ENCODE data around the gene PPP2R2C. TPM values are rescaled to one million over a fixed set of nuclear protein-coding genes. Genes with fewer than 3 reads are reported as not detected.

The PPP2R2C gene
- total and polyA plus RNA-seq, 2 of the 4 experiments (the other 2 are of a cell fraction), result 0.03 TPM; not detected in 1

DNA sequence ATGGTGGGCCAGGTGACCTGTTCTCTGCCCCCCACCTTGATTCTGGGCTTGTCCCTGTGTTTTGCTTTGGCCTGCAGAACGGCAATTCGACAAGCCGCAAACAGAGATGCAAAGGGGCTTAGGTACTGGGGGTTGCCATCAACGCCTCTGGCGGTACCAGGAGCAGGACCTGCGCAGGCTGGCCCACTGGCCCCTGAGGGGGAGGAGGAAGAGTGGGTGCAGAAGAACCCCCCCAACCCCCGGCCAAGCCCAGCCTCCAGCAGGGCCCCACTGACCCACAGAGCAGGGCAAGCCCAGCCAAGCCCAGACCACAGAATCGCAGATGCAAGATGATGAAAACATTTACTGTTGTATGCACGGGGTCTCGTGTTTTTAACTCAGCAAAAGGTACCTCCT lies 89.4 kb downstream of the PPP2R2C start:
- Histone ChIP-seq H4K8ac (ENCODE audit: low read depth in 2 of 2, low read length in 2 of 2) (no peak overlapping the region), H2AK9ac (replicated peaks; ENCODE audit: low read depth, low read length, poor library complexity) (no peak overlapping the region), H3K27ac (ENCODE audit: insufficient read depth, low read length) (no peak overlapping the region), H2BK120ac (ENCODE audit: low read depth, low read length) (no peak overlapping the region), H2BK15ac (ENCODE audit: low read depth, low read length) (no peak overlapping the region), H3K4me1 (ENCODE audit: control insufficient read depth, insufficient read depth, low read length) (no peaks in the 10 kb centered on the region), H3K4me3 (ENCODE audit: insufficient read depth, low read depth, low read length) (no peak overlapping the region), H3K36me3 (ENCODE audit: control insufficient read depth, insufficient read depth, low read length) (no peaks in the 10 kb centered on the region), H3K23ac (ENCODE audit: low read depth, low read length) (no peak overlapping the region), H3K9me3 (ENCODE audit: control insufficient read depth, insufficient read depth, low read length) (no peaks in the 10 kb centered on the region), H3K4me2 (ENCODE audit: low read depth, low read length) (no peak overlapping the region), H2AFZ (replicated peaks; ENCODE audit: low read length, poor library complexity) (peak overlapping the region; percentile 21), H4K91ac (ENCODE audit: insufficient read depth, low read depth, low read length) (no peak overlapping the region), H3K9ac (ENCODE audit: low read depth, low read length) (no peak overlapping the region), H3K9me1 (ENCODE audit: insufficient read depth, low read length) (no peaks in the 10 kb centered on the region), H3K18ac (ENCODE audit: low read depth, low read length) (no peak overlapping the region), H3K56ac (ENCODE audit: extremely low read depth, insufficient read depth, low read length) (no peak overlapping the region), H3K79me1 (ENCODE audit: low read depth in 1 of 2, low read length in 2 of 2) (no peaks in the 10 kb centered on the region), H2BK5ac (ENCODE audit: low read depth, low read length, poor library complexity, severe bottlenecking) (no peak overlapping the region), H2BK20ac (ENCODE audit: low read depth, low read length) (no peak overlapping the region), H3K27me3 (ENCODE audit: control insufficient read depth, insufficient read depth, low read length) (peaks cover 24% of the 10 kb centered on the region), H4K20me1 (ENCODE audit: insufficient read depth, low read length) (no peaks in the 10 kb centered on the region), H2AK5ac (ENCODE audit: low read depth, low read length) (no peak overlapping the region), H4K5ac (ENCODE audit: low read depth, low read length) (no peak overlapping the region), H3K4ac (ENCODE audit: low read depth, low read length) (no peak overlapping the region), H3K14ac (replicated peaks; ENCODE audit: low read depth, low read length) (no peak overlapping the region)
- no TSS peak for BruUV-seq (replicated peaks)
- in situ Hi-C loops (cut with MboI; ENCODE audit: low sequenced_read_pairs) (no loop called here), dilution Hi-C loops (cut with HindIII; ENCODE audit: low sequenced_read_pairs, unreplicated experiment) (no loop called here), intact Hi-C loops (cut with micrococcal nuclease) (no loop called here)
- ChIA-PET CTCF (no interaction called here), POLR2A (ENCODE audit: unreplicated experiment) (no interaction called here)
- ATAC-seq (ENCODE audit: low read depth) (no peak), DNase-seq (no peak)
- 40% methylated on average over 3 of the region's 10 CpGs; no CpG with 5 or more reads in 1 of the 2 experiments for WGBS, 2 experiments (ENCODE audit: extremely low coverage in 2 of 2, insufficient read length in 1 of 2)
- TF ChIP-seq, protein P1, sequence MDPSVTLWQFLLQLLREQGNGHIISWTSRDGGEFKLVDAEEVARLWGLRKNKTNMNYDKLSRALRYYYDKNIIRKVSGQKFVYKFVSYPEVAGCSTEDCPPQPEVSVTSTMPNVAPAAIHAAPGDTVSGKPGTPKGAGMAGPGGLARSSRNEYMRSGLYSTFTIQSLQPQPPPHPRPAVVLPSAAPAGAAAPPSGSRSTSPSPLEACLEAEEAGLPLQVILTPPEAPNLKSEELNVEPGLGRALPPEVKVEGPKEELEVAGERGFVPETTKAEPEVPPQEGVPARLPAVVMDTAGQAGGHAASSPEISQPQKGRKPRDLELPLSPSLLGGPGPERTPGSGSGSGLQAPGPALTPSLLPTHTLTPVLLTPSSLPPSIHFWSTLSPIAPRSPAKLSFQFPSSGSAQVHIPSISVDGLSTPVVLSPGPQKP (IDR thresholded peaks at IDR 0.05; ENCODE audit: borderline replicate concordance, low read depth, low read length), result no peak

Data from IMR-90 (cell line).